HEK293 (cell line): ENCODE measurements around the gene GTPBP10.

Source experiments
- FEZF1 ChIP-seq: fragments of 450-650 bp; formaldehyde crosslinking; IDR thresholded peaks from 2 replicates; pipeline ENCODE4 v1.5.1; 2016; ENCODE audit warnings: missing biosample characterization, missing genetic modification characterization
- YY2 ChIP-seq: fragments of 450-650 bp; formaldehyde crosslinking; IDR thresholded peaks from 2 replicates; pipeline ENCODE4 v1.5.1; 2016; ENCODE audit warnings: missing biosample characterization, missing genetic modification characterization
- ZNF416 ChIP-seq: fragments of 450-650 bp; formaldehyde crosslinking; IDR thresholded peaks from 2 replicates; pipeline ENCODE4 v1.5.1; 2016; ENCODE audit warnings: missing biosample characterization, missing genetic modification characterization
- ZNF623 ChIP-seq: fragments of 450-650 bp; formaldehyde crosslinking; IDR thresholded peaks from 2 replicates; pipeline ENCODE4 v1.5.1; 2016; ENCODE audit warnings: missing biosample characterization, missing genetic modification characterization
- TF ChIP-seq, protein P1 (sequence below): fragments of 450-650 bp; formaldehyde crosslinking; IDR thresholded peaks from 2 replicates; pipeline ENCODE4 v1.5.1; 2016; ENCODE audit warnings: missing biosample characterization, missing genetic modification characterization
- TF ChIP-seq, protein P2 (sequence below): fragments of 450-650 bp; formaldehyde crosslinking; IDR thresholded peaks from 2 replicates; pipeline ENCODE4 v1.5.1; 2016; ENCODE audit warnings: missing biosample characterization, missing genetic modification characterization, low read depth

- no peak for TF ChIP-seq YY2 (tag by site-specific recombination)
- TF ChIP-seq ZNF416: no peak
- TF ChIP-seq, protein P1, sequence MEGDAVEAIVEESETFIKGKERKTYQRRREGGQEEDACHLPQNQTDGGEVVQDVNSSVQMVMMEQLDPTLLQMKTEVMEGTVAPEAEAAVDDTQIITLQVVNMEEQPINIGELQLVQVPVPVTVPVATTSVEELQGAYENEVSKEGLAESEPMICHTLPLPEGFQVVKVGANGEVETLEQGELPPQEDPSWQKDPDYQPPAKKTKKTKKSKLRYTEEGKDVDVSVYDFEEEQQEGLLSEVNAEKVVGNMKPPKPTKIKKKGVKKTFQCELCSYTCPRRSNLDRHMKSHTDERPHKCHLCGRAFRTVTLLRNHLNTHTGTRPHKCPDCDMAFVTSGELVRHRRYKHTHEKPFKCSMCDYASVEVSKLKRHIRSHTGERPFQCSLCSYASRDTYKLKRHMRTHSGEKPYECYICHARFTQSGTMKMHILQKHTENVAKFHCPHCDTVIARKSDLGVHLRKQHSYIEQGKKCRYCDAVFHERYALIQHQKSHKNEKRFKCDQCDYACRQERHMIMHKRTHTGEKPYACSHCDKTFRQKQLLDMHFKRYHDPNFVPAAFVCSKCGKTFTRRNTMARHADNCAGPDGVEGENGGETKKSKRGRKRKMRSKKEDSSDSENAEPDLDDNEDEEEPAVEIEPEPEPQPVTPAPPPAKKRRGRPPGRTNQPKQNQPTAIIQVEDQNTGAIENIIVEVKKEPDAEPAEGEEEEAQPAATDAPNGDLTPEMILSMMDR (tag by site-specific recombination): no peak
- TF ChIP-seq FEZF1: no peak
- no peak for TF ChIP-seq ZNF623 (tag by site-specific recombination)
- TF ChIP-seq, protein P2, sequence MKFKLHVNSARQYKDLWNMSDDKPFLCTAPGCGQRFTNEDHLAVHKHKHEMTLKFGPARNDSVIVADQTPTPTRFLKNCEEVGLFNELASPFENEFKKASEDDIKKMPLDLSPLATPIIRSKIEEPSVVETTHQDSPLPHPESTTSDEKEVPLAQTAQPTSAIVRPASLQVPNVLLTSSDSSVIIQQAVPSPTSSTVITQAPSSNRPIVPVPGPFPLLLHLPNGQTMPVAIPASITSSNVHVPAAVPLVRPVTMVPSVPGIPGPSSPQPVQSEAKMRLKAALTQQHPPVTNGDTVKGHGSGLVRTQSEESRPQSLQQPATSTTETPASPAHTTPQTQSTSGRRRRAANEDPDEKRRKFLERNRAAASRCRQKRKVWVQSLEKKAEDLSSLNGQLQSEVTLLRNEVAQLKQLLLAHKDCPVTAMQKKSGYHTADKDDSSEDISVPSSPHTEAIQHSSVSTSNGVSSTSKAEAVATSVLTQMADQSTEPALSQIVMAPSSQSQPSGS (tag by site-specific recombination): no peak
Observed at GRCh38 chr7:90404777-90405176, 58.3 kb downstream of the GTPBP10 start.
